ENCODE results near the gene NFAM1. TPM values are rescaled to one million over a fixed set of nuclear protein-coding genes. Genes with fewer than 3 reads are reported as not detected.

Gene NFAM1
- not detected for total RNA-seq (2021; fragmentation: NEBNext Ultra II Directional; extraction: Animal tissue kit (Norgen Biotek cat#: 25700))
- long read RNA-seq: 0 reads

- Mint-ChIP-seq H3K9me3 (no peaks in the 10 kb centered on the region), H3K27me3 (ENCODE audit: insufficient read depth) (peaks cover 50% of the 10 kb centered on the region)
- DNase-seq: no peak
These were observed at the start of gene NFAM1 for GRCh38 chr22:42432020-42432596. NFAM1 (minus strand) TSS chr22:42432403; CDS start chr22:42432357, 46 bp downstream.

GRCh38 chr22:42475122-42475521 is 42.9 kb upstream of the NFAM1 start:
- Mint-ChIP-seq H3K4me1 (ENCODE audit: low read depth) (no peaks in the 10 kb centered on the region), H3K27ac (no peak overlapping the region), H3K4me3 (no peak overlapping the region), H3K9me3 (no peaks in the 10 kb centered on the region), H3K36me3 (ENCODE audit: low read depth) (no peaks in the 10 kb centered on the region), H3K27me3 (ENCODE audit: insufficient read depth) (peaks cover 20% of the 10 kb centered on the region)
- DNase-seq: no peak
- TF ChIP-seq, protein P1, sequence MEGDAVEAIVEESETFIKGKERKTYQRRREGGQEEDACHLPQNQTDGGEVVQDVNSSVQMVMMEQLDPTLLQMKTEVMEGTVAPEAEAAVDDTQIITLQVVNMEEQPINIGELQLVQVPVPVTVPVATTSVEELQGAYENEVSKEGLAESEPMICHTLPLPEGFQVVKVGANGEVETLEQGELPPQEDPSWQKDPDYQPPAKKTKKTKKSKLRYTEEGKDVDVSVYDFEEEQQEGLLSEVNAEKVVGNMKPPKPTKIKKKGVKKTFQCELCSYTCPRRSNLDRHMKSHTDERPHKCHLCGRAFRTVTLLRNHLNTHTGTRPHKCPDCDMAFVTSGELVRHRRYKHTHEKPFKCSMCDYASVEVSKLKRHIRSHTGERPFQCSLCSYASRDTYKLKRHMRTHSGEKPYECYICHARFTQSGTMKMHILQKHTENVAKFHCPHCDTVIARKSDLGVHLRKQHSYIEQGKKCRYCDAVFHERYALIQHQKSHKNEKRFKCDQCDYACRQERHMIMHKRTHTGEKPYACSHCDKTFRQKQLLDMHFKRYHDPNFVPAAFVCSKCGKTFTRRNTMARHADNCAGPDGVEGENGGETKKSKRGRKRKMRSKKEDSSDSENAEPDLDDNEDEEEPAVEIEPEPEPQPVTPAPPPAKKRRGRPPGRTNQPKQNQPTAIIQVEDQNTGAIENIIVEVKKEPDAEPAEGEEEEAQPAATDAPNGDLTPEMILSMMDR (IDR thresholded peaks at IDR 0.05): no peak

More at GRCh38 chr22:42432020-42432596, at the start of gene NFAM1:
- H3K4me1 Mint-ChIP-seq (ENCODE audit: low read depth): no peaks in the 10 kb centered on the region
- no peaks in the 10 kb centered on the region for H3K36me3 Mint-ChIP-seq (ENCODE audit: low read depth)
- no peak within 1 kb of the TSS for H3K4me3 Mint-ChIP-seq
- TF ChIP-seq, protein P1 (IDR thresholded peaks at IDR 0.05): no peak
- H3K27ac Mint-ChIP-seq: no peak within 1 kb of the TSS

- Mint-ChIP-seq H3K4me1 (ENCODE audit: low read depth) (no peaks in the 10 kb centered on the region), H3K36me3 (ENCODE audit: low read depth) (no peaks in the 10 kb centered on the region), H3K27me3 (ENCODE audit: insufficient read depth) (peaks cover 23% of the 10 kb centered on the region), H3K4me3 (no peak overlapping the region), H3K27ac (no peak overlapping the region), H3K9me3 (no peaks in the 10 kb centered on the region)
- peak; percentile 57 for DNase-seq
- TF ChIP-seq, protein P1 (IDR thresholded peaks at IDR 0.05): peak; percentile 78
These were observed 41.4 kb upstream of the NFAM1 start for GRCh38 chr22:42473484-42474193.

GRCh38 chr22:42472671-42473070 is 40.5 kb upstream of the NFAM1 start:
- no peak for DNase-seq
- Mint-ChIP-seq H3K27me3 (ENCODE audit: insufficient read depth) (peaks cover 28% of the 10 kb centered on the region), H3K9me3 (no peaks in the 10 kb centered on the region), H3K4me3 (no peak overlapping the region), H3K4me1 (ENCODE audit: low read depth) (no peaks in the 10 kb centered on the region), H3K27ac (no peak overlapping the region), H3K36me3 (ENCODE audit: low read depth) (no peaks in the 10 kb centered on the region)
- TF ChIP-seq, protein P1 (IDR thresholded peaks at IDR 0.05): no peak

GRCh38 chr22:42471441-42471840 is 39.2 kb upstream of the NFAM1 start:
- H3K4me1 Mint-ChIP-seq (ENCODE audit: low read depth): no peaks in the 10 kb centered on the region
- no peak overlapping the region for H3K4me3 Mint-ChIP-seq
- no peak for DNase-seq
- H3K27me3 Mint-ChIP-seq (ENCODE audit: insufficient read depth): peaks cover 27% of the 10 kb centered on the region
- H3K27ac Mint-ChIP-seq: no peak overlapping the region
- H3K9me3 Mint-ChIP-seq: no peaks in the 10 kb centered on the region
- no peaks in the 10 kb centered on the region for H3K36me3 Mint-ChIP-seq (ENCODE audit: low read depth)
- TF ChIP-seq, protein P1 (IDR thresholded peaks at IDR 0.05): no peak
